H9 (cell line): ENCODE results near the gene IBA57. TPM values are rescaled to one million over a fixed set of nuclear protein-coding genes. Genes with fewer than 3 reads are reported as not detected.

Experiments
- DNase-seq: peaks from one replicate; pipeline ENCODE4 v3.0.0-alpha.2; 2017
- H2AFZ ChIP-seq: one replicate; pipeline ENCODE4 v1.6.1; 2013; ENCODE audit warnings: mild to moderate bottlenecking, low read length, control low read depth, moderate library complexity
- H2AK5ac ChIP-seq: 2 replicates; pipeline ENCODE4 v1.6.1; 2013; ENCODE audit warnings: low read length, control low read depth, mixed read lengths; ENCODE audit not compliant: insufficient read length
- H2BK120ac ChIP-seq: one replicate; pipeline ENCODE4 v1.6.1; 2013; ENCODE audit warnings: low read depth, mild to moderate bottlenecking, low read length, control low read depth, inconsistent platforms; ENCODE audit not compliant: poor library complexity, severe bottlenecking
- H2BK12ac ChIP-seq: 2 replicates; pipeline ENCODE4 v1.6.1; 2013; ENCODE audit warnings: low read length, control low read depth, mixed read lengths, low read depth; ENCODE audit not compliant: insufficient read length
- H2BK15ac ChIP-seq: 2 replicates; pipeline ENCODE4 v1.6.1; 2013; ENCODE audit warnings: low read depth, low read length, control low read depth
- H2BK20ac ChIP-seq: one replicate; pipeline ENCODE4 v1.6.1; 2013; ENCODE audit warnings: low read depth, mild to moderate bottlenecking, low read length, control low read depth, inconsistent platforms; ENCODE audit not compliant: poor library complexity, severe bottlenecking
- H2BK5ac ChIP-seq: 2 replicates; pipeline ENCODE4 v1.6.1; 2013; ENCODE audit warnings: low read length, control low read depth, mixed read lengths; ENCODE audit not compliant: insufficient read length
- H3K14ac ChIP-seq: 2 replicates; pipeline ENCODE4 v1.6.1; 2013; ENCODE audit warnings: low read length, control low read depth; ENCODE audit not compliant: insufficient read depth
- H3K18ac ChIP-seq: 2 replicates; pipeline ENCODE4 v1.6.1; 2013; ENCODE audit warnings: low read depth, mild to moderate bottlenecking, mixed read lengths, low read length, control low read depth; ENCODE audit not compliant: insufficient read length
- H3K23ac ChIP-seq: 2 replicates; pipeline ENCODE4 v1.6.1; 2013; ENCODE audit warnings: low read length, control low read depth, mixed read lengths, low read depth; ENCODE audit not compliant: insufficient read length
- H3K23me2 ChIP-seq: 2 replicates; pipeline ENCODE4 v1.6.1; 2013; ENCODE audit warnings: low read depth, mild to moderate bottlenecking, mixed read lengths, low read length, control low read depth; ENCODE audit not compliant: insufficient read length, poor library complexity, severe bottlenecking
- H3K27ac ChIP-seq: 2 replicates; pipeline ENCODE4 v1.5.1; 2013; ENCODE audit warnings: low read length, control low read depth, mixed read lengths, low read depth; ENCODE audit not compliant: insufficient read length
- H3K27me3 ChIP-seq: 2 replicates; pipeline ENCODE4 v1.6.1; 2013; ENCODE audit warnings: low read length, control low read depth, inconsistent platforms; ENCODE audit not compliant: insufficient read depth
- H3K4ac ChIP-seq: 2 replicates; pipeline ENCODE4 v1.6.1; 2013; ENCODE audit warnings: low read depth, mild to moderate bottlenecking, control low read depth, inconsistent platforms, low read length, moderate library complexity
- H3K4me1 ChIP-seq: 2 replicates; pipeline ENCODE4 v1.6.1; 2013; ENCODE audit warnings: low read length, control low read depth, inconsistent platforms; ENCODE audit not compliant: insufficient read depth
- H3K4me2 ChIP-seq: 2 replicates; pipeline ENCODE4 v1.6.1; 2013; ENCODE audit warnings: low read length, control low read depth, mixed read lengths; ENCODE audit not compliant: insufficient read length, insufficient read depth
- H3K56ac ChIP-seq: 2 replicates; pipeline ENCODE4 v1.6.1; 2013; ENCODE audit warnings: low read depth, mild to moderate bottlenecking, mixed read lengths, low read length, control low read depth; ENCODE audit not compliant: insufficient read length
- H3K79me1 ChIP-seq: 2 replicates; pipeline ENCODE4 v1.6.1; 2013; ENCODE audit warnings: low read depth, mild to moderate bottlenecking, moderate library complexity, low read length, control low read depth, inconsistent platforms; ENCODE audit not compliant: insufficient read depth, poor library complexity, severe bottlenecking
- H3K79me2 ChIP-seq: 2 replicates; pipeline ENCODE4 v1.6.1; 2013; ENCODE audit warnings: low read length, control low read depth, inconsistent platforms; ENCODE audit not compliant: insufficient read depth
- H3K9ac ChIP-seq: 2 replicates; pipeline ENCODE4 v1.6.1; 2013; ENCODE audit warnings: low read length, control low read depth, mixed read lengths; ENCODE audit not compliant: insufficient read length; ENCODE audit errors: extremely low read depth
- H3K9me3 ChIP-seq: one replicate; pipeline ENCODE4 v1.6.1; 2013; ENCODE audit warnings: low read depth, low read length, inconsistent platforms; ENCODE audit not compliant: control insufficient read depth
- H3T11ph ChIP-seq: one replicate; pipeline ENCODE4 v1.6.1; 2013; ENCODE audit warnings: mild to moderate bottlenecking, low read length, control low read depth, inconsistent platforms
- H4K20me1 ChIP-seq: one replicate; pipeline ENCODE4 v1.6.1; 2013; ENCODE audit not compliant: control insufficient read depth, insufficient read length, insufficient read depth
- H4K5ac ChIP-seq: 2 replicates; pipeline ENCODE4 v1.6.1; 2013; ENCODE audit warnings: low read depth, mild to moderate bottlenecking, mixed read lengths, low read length, control low read depth; ENCODE audit not compliant: insufficient read length
- H4K8ac ChIP-seq: replicated peaks from 2 replicates; pipeline ENCODE4 v1.6.1; 2013; ENCODE audit warnings: low read length, control low read depth, mixed read lengths, low read depth; ENCODE audit not compliant: insufficient read length
- H4K91ac ChIP-seq: 2 replicates; pipeline ENCODE4 v1.6.1; 2013; ENCODE audit warnings: low read depth, mild to moderate bottlenecking, moderate library complexity, mixed read lengths, low read length, control low read depth; ENCODE audit not compliant: insufficient read length
- H3K27ac Mint-ChIP-seq, 3 experiments: 2 replicates in 2 of 3; 3 replicates in 1 of 3; pipeline ENCODE4 v1.8.0; 2020 to 2021; ENCODE audit warnings: mixed read lengths in 3 of 3, mild to moderate bottlenecking in 1 of 3, moderate library complexity in 1 of 3
- H3K27me3 Mint-ChIP-seq: 2 replicates; pipeline ENCODE4 v1.8.0; 2021; ENCODE audit warnings: low read depth, mild to moderate bottlenecking, moderate library complexity, mixed read lengths
- H3K36me3 Mint-ChIP-seq, 3 experiments: 2 replicates in 2 of 3; 3 replicates in 1 of 3; pipeline ENCODE4 v1.8.0; 2020 to 2021; ENCODE audit warnings: low read depth in 3 of 3, mixed read lengths in 3 of 3; ENCODE audit not compliant: insufficient read depth in 1 of 3
- H3K4me1 Mint-ChIP-seq, 2 experiments: 2 replicates each; pipeline ENCODE4 v1.8.0; 2020; ENCODE audit warnings: mixed read lengths in 2 of 2
- H3K4me3 Mint-ChIP-seq, 2 experiments: 2 replicates in 1 of 2; 3 replicates in 1 of 2; pipeline ENCODE4 v1.8.0; 2020 to 2021; ENCODE audit warnings: mild to moderate bottlenecking in 2 of 2, mixed read lengths in 2 of 2, moderate library complexity in 1 of 2
- H3K9me3 Mint-ChIP-seq, 2 experiments: 2 replicates in 1 of 2; 3 replicates in 1 of 2; pipeline ENCODE4 v1.8.0; 2020; ENCODE audit warnings: mild to moderate bottlenecking in 2 of 2, mixed read lengths in 2 of 2, moderate library complexity in 1 of 2
- CTCF ChIP-seq: fragments of 200-600 bp; sonication (generic); conservative IDR thresholded peaks from 3 replicates; pipeline ENCODE4 v1.8.0; 2021; ENCODE audit warnings: antibody characterized with exemption, mild to moderate bottlenecking
- WGBS: extraction: QIAGEN DNeasy Blood & Tissue Kit; methylation state at CpG from one replicate; pipeline ENCODE4 v1.1.7; 2013; ENCODE audit warnings: missing lambda C conversion rate, low lambda C conversion rate, mixed read lengths; ENCODE audit not compliant: insufficient read length; ENCODE audit errors: extremely low coverage; 5-methylcytosine and 5-hydroxymethylcytosine counted together
- total RNA-seq: library from RNA; stranded (reverse); gene quantifications from 2 replicates; pipeline ENCODE4 v1.2.1, GENCODE V29; 2021

Gene IBA57
- total RNA-seq, 1 experiment from 2014 or later, result 12.6 TPM

- peak within 1 kb of the TSS; percentile 90 to 96 (median 93); a peak in 6 of 7 replicates for H3K27ac Mint-ChIP-seq
- H3K9ac ChIP-seq, result peak within 1 kb of the TSS; percentile 85
- peaks cover 11% of the 10 kb centered on the region for H3K23me2 ChIP-seq
- peak within 1 kb of the TSS; percentile 85 for H3K4me2 ChIP-seq
- no peak within 1 kb of the TSS for H4K8ac ChIP-seq
- H2BK120ac ChIP-seq, result no peak within 1 kb of the TSS
- peaks cover 4 to 15% of the 10 kb centered on the region in 2 experiments for H3K4me1 Mint-ChIP-seq
- no peak within 1 kb of the TSS for H2BK12ac ChIP-seq
- no peak within 1 kb of the TSS for H2BK5ac ChIP-seq
- no peak within 1 kb of the TSS for H3K23ac ChIP-seq
- peaks cover 2% of the 10 kb centered on the region for H4K20me1 ChIP-seq
- peak; percentile 28; the same call in 1 of the 3 replicates for TF ChIP-seq CTCF
- H3K79me2 ChIP-seq, result peaks cover 15% of the 10 kb centered on the region; the same call in 1 of the 2 replicates
- no peaks in the 10 kb centered on the region; a peak in 1 of 7 replicates for H3K36me3 Mint-ChIP-seq
- peaks cover 8% of the 10 kb centered on the region for H3K79me1 ChIP-seq
- DNase-seq, result peak; percentile 100
- H2AFZ ChIP-seq, result peak within 1 kb of the TSS; percentile 50
- no peak within 1 kb of the TSS for H2AK5ac ChIP-seq
- no peak within 1 kb of the TSS for H2BK20ac ChIP-seq
- H3K4me3 Mint-ChIP-seq, result peak within 1 kb of the TSS; percentile 81 to 91
- no peaks in the 10 kb centered on the region for H3K9me3 ChIP-seq
- WGBS, result no CpG with 5 or more reads among the region's 95 CpGs
- no peak within 1 kb of the TSS for H4K91ac ChIP-seq
- peak within 1 kb of the TSS; percentile 74 for H3K18ac ChIP-seq
- H3K27ac ChIP-seq, result no peak within 1 kb of the TSS
- H3K27me3 Mint-ChIP-seq, result peaks cover 39% of the 10 kb centered on the region
- H2BK15ac ChIP-seq, result 0 out of 2 replicates have a peak within 1 kb of the TSS, but pooled peaks have one; percentile 10
- H3K56ac ChIP-seq, result no peak within 1 kb of the TSS
- H3K27me3 ChIP-seq, result peaks cover 2% of the 10 kb centered on the region; the same call in 1 of the 2 replicates
- peak within 1 kb of the TSS; percentile 91 for H3K14ac ChIP-seq
- H3K4me1 ChIP-seq, result no peaks in the 10 kb centered on the region
- H3T11ph ChIP-seq, result no peak within 1 kb of the TSS
- no peak within 1 kb of the TSS; the same call in 1 of the 2 replicates for H3K4ac ChIP-seq
- no peak within 1 kb of the TSS for H4K5ac ChIP-seq
- no peaks in the 10 kb centered on the region for H3K9me3 Mint-ChIP-seq
Observed at GRCh38 chr1:228139931-228140723, 25.5 kb upstream of the IBA57 start, which contains the start of gene GUK1. TSS of gene GUK1 (plus strand) at chr1:228140279. CDS start at chr1:228140303, 24 bp downstream.
